NCI-H2196 (cell line): ENCODE data around the gene PUS1.
"Not testable (repeated sequence)": the region's sequence is repeated elsewhere in the genome, so short reads cannot be mapped to it uniquely, and the experiment has no call there.

Experiments used
- DNase-seq: peaks from one replicate; lab custom pipeline; 2025; ENCODE audit not compliant: unreplicated experiment; lab: John Stamatoyannopoulos, UW

The PUS1 gene

DNA sequence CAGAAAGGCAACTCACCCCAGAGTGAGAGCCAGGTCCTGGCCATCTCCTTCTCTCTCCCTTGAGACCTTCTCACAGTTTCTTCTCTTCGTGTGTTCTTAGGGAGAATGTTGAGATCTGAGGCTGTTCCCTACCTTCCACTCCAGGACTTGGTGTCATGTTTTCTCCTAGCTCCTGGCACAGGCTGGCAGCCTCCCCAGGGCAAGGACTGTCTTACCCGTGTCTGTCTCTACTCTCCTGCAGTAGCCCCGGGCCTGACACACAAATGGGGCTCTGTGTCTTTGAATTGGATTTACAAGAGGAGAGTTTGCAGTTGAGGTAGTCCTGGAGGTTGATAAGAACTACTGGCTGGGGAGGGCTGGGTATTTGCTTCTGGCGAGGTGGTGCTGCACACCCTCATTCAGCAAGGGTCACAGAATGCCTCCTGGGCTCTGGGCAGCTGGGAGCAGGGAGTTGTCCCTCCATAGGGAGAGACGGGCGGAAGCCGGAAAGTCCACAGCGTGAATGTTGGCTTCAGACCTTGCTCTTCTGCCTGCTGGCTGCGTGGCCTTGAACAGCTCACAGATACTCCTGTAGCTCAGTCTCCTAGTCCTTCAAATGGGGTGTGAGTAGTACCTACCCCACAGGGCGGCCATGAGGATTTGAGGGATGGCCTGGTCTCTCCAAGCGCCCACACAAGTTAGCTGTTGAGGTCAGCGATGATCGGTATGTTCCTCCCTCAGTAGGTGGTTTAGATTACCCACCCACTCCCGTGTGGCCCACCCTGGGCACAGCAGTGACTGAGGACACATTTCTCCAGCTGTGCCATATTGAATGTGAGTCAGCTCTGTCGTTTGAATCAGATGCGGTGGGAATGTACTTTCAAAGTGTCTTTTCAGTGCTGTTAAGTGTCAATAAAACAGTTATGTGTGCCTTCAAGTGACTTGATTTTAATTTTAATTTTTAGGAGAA, 30.8 kb downstream of the PUS1 start:
- DNase-seq, result no peak

DNA sequence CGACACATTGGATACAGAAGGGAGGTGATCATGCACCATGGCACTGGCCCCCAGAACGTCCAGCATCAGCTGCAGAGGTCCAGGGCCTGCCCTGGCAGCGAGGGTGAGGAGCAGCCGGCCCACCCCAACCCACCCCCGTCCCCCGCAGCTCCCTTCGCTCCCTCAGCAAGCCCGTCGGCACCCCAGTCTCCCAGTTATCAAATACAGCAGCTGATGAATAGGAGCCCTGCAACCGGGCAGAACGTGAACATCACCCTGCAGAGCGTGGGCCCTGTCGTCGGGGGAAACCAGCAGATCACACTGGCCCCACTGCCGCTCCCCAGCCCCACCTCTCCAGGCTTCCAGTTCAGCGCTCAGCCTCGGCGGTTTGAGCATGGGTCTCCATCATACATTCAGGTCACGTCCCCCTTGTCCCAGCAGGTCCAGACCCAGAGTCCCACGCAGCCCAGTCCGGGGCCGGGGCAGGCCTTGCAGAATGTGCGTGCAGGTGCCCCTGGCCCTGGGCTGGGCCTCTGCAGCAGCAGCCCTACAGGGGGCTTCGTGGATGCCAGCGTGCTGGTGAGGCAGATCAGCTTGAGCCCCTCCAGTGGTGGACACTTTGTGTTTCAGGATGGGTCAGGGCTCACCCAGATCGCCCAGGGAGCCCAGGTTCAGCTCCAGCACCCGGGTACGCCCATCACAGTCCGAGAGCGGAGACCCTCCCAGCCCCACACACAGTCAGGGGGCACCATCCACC, 31.7 kb downstream of the PUS1 start:
- not testable (repeated sequence) for DNase-seq

DNA sequence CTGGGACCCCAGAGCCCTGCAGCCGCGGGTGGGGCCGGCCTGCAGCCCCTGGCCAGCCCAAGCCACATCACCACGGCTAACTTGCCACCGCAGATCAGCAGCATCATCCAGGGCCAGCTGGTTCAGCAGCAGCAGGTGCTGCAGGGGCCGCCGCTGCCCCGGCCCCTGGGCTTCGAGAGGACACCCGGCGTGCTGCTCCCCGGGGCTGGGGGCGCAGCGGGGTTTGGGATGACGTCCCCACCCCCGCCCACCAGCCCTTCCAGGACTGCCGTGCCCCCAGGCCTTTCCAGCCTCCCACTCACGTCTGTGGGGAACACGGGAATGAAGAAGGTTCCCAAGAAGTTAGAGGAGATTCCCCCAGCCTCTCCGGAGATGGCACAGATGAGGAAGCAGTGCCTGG, 32.3 kb downstream of the PUS1 start:
- DNase-seq, result not testable (repeated sequence)

DNA sequence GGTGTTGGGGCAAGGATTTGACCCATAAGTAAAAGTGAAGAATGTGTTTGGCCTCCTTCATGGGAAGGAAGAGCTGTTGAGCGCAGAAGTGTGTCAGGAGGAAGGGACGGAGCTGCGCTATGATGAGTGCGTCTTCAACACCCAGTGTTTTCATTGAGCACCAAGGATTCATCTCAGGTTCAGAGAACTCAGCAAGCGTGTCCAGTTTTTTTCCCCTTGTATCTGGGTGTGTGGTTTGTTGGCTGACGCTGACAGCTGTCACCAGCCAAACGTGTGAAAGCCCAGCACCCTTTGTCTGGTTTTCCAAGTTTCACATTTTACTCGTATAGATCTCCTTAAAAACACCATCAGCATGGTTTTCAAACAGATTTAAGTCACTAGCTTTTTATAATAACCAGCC, 33.0 kb downstream of the PUS1 start:
- DNase-seq, result no peak

DNA sequence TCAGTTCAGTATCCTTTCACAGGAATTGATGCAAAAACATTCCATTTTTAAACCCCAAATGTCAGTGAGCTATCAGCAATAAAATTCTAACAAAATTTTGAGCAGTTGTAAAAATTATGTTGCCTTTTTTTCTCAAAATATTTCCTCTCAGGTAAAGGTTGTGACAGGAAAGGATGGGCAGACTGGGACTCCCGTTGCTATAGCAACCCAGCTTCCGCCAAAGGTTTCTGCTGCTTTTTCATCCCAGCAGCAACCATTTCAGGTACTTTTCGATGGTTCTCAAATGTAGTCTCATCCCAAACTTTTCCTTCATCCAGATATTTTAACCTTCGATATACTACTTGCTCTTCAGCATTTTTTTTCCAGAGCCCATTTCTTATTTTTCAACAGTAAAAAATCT, 34.3 kb downstream of the PUS1 start:
- DNase-seq, result no peak

DNA sequence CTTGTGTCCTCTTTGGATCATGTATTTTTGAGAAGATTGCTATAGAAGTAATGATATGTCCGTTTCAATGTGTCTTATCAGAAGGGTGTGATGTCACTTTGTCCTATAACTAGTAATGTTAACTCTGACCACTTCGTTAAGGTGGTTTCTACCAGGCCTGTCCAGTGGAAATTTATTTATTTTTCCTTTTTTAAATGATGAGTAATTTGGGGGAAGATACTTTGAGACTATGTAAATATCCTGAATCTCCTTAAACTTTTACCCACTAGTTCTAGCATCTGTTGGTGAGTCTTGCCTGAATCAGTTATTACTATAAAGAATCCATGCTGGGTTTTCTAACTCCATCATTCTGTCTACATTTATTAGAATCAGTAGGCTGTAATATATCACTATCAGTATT, 36.0 kb downstream of the PUS1 start:
- DNase-seq, result no peak

DNA sequence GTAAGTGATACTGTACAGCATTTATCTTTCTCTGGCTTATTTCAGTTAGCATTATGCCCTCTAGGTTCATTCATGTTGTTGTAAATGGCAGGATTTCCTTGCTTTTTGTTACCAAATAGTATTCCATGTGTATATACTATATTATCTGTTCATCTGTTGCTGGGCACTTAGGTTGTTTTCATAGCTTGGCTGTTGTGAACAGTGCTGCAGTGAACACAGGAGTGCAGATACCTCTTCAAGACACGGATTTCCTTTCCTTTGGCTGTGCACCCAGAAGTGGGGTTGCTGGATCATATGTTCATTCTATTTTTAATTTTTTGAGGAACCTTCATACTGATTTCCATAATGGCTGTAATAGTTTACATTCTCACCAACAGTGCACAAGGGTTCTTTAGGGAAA, 42.1 kb downstream of the PUS1 start:
- no peak for DNase-seq

DNA sequence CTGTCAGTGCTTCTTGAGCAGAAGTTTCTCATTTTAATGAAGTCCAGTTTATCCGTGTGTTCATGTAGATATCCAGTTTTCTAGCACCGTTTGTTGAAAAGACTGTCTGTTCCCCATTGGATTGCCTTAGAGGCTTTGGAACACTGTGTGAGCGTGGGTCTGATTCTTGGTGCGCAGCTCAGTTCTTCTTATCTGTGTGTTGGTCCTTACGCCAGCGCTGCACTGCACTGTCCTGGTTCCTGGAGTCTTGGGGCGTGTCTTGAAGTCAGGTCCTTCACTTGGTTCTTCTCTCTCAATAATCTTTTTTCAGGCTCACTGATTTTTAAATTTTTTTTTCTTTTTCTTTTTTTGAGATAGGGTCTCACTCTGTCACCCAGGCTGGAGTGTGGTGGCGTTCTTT, 46.2 kb downstream of the PUS1 start:
- no peak for DNase-seq

DNA sequence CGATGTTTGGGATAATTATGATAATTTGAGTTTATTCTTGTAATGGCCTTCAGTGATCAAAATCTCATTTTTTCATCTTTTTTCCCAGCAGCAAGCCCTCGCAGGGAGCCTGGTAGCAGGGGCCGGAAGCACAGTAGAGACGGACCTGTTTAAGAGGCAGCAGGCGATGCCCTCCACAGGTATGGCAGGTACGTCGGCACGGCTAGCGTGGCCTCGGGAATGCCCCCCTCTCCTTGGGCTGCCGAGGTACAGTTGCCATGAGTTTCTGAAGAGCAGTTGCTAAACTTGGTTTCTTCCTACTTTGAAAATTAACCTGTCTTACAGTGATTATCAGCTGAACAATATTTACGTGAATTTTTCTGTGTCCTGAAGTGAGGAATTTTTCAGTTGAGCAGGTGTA, 50.5 kb downstream of the PUS1 start:
- DNase-seq, result no peak

DNA sequence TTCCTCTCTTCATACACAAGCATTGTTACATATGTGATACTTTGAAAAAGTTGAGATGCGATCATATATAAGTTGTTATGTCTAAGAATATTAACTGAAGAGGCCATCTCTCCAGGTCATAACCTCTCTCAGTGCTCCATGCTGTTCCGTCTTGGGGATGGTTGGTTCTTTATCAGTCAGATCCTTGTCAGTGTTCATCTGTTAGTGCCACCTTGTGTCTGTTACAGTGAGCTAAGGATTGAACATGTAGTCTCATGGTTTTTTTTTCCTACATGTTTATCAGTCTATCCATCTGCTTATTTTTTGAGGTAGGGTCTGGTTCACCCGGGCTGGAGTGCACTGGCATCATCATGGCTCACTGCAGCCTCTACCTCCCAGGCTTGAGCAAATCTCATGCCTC, 51.2 kb downstream of the PUS1 start:
- no peak for DNase-seq

DNA sequence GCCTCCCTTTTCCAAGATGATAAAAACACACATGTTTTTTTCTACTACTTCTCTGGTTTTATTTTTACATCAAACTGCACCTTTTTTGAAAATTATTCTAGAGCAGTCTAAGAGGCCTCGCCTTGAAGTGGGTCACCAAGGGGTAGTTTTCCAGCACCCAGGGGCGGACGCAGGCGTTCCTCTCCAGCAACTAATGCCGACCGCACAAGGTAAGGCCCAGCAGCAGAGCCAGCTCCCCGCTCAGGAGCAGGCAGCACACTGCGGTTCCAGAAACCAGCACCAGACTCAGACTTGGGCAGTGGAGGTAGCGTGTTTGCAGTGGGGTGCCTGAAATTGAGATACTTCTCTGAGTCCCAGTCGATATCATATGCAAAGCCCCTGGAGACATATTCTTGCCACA, 52.3 kb downstream of the PUS1 start:
- no peak for DNase-seq

DNA sequence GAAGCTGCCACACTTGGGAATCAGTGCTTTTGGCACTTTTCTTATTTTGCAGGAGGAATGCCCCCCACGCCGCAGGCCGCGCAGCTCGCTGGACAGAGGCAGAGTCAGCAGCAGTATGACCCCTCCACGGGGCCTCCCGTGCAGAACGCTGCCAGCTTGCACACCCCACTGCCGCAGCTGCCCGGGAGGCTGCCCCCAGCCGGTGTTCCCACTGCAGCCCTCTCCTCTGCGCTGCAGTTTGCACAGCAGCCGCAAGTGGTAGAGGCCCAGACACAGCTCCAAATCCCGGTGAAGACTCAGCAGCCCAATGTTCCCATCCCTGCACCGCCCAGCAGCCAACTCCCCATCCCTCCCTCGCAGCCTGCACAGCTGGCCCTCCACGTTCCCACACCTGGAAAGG, 53.0 kb downstream of the PUS1 start:
- no peak for DNase-seq

DNA sequence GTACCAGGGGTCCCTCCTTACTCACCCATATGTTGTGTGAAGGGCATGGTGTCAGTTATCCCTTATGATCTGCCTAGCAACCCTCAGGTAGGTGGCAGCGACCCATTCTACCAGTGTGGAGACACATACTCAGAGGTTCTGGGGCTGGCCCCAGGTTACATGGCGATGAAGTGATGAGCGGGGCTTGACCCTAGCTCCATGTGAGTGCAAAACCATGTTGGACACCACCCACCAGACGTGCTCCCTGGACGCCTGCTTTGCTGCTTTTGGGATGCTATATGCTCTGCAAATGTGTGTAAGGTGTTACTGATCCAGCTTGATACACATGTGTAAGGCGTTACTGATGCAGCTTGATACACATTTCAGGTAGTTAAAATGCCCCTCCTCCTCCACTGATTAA, 54.0 kb downstream of the PUS1 start:
- no peak for DNase-seq

DNA sequence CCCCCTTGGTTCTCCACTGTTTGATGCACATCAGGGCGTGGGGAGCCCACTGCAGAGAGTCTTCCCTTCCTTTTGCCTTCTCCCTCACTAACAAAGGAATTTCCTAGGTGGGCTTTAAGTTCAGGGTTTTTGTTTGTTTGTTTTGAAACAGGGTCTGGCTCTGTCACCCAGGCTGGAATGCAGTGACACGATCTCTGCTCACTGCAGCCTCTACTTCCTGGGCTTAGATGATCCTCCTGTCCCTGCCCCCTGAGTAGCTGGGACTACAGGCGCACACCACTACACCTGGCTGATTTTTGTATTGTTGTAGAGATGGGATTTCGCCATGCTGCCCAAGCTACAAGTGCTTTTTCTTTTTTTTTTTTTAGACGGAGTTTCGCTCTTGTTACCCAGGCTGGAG, 54.5 kb downstream of the PUS1 start:
- no peak for DNase-seq

DNA sequence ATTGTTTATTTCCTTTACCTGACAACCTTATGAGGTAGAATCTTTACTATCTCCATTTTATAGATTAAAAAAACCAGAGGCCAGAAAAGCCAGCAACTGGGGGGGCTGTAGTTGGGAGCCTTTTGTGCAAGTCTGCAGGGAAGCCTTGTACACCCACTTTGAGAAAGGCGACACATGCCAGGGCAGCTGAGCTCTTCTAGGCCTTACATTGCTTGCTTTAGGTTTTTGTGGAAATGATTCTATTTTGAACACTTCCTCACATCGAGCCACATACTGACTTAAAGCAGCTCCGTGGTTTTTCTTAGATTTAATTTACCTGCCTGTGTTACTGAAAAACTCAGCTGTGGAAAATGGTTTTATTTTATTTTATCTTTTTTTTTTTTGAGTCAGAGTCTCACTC, 55.3 kb downstream of the PUS1 start:
- no peak for DNase-seq

DNA sequence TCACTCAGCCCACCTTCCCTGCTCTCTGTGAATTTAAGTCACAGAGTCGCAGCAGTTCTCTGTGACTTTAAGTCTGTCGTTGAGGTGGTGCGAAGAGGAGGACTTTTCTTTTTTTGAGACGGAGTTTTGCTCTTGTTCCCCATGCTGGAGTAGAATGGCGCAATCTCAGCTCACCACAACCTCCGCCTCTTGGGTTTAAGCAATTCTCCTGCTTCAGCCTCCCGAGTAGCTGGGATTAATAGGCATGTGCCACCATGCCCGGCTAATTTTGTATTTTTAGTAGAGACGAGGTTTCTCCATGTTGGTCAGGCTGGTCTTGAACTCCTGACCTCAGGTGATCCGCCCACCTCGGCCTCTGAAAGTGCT, 56.4 kb downstream of the PUS1 start:
- not testable (repeated sequence) for DNase-seq

DNA sequence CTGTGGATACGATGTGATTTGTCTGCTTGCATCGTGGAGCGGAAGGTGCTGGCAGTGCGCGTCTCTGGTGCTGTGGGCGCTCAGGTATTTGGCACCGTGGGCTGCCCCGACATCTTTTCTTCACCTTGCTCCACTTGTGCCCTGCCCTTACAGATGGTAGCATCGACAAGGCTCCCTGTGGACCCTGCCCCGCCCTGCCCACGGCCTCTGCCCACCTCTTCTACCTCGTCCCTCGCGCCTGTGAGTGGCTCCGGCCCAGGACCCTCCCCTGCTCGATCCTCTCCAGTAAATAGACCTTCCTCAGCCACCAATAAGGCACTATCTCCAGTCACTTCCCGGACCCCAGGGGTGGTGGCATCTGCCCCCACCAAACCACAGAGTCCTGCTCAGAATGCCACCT, 57.3 kb downstream of the PUS1 start:
- no peak for DNase-seq

DNA sequence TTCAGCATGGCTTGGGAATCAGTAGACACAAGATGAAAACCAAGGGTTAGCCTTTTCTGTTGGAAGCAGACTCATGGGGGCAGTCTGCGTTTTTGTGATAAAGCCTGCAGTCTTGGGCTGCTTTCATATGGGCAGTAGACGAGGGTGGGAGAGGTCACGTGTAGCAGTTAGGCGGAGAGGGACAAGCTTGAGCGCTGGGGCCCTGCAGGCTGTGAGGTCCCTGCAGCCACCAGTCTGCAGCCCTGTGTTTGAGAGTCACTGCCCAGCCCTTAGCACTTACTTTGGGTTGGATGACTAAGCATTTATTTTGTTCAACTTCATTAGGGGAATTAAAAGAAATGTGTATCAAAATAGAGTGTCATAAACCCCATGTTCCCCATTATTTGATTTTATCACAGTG, 57.8 kb downstream of the PUS1 start:
- DNase-seq, result no peak

DNA sequence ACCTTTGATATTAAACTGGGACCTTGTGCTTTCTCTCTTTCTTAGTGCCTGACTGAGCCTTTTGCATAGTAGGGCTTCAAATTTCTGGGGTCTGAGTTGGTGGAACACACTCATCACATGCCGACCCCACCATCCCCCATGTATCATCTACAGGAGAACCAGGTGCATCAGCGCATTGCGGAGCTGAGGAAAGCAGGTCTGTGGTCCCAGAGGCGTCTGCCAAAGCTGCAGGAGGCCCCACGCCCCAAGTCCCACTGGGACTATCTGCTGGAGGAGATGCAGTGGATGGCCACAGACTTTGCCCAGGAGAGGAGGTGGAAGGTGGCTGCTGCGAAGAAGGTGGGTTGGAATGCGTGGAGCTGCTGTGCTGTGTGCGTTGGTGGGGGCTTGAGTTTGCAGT, 58.5 kb downstream of the PUS1 start:
- DNase-seq, result no peak

DNA sequence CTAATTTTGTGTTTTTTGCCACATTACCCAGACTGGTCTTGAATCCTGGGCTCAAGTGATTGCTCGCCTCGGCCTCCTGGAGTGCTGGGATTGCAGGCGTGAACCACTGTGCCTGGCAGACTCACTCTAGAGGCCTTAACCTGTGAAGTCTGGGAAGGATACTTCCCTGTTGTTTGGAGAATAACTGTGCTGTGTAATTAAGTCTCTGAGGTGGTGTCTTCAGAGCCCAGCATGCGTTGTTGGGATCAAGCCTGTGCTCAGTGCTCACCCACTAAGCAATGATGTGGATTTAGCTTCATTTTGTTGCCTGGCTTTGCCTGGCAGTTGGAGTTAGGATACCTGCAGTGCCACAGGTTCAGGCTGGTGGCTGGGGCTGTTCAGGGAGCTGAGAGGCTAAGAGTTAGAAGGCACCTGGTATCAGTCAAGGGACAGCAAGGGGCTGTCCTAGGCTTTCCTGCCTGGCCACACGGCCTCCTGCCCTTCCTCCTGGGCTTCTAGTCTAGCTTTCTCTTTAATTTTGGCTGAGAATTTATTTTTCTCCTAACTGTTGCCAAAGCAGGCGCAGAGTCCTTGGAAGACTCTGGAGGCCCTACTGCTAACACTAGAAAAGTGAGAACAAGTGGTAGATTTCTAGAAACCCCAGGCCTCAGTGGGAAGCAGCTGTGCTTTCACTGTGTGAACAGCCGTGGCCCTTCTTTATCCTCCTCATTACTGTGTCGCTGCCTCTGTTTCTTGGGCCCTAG, 59.1 kb downstream of the PUS1 start:
- no peak for DNase-seq

DNA sequence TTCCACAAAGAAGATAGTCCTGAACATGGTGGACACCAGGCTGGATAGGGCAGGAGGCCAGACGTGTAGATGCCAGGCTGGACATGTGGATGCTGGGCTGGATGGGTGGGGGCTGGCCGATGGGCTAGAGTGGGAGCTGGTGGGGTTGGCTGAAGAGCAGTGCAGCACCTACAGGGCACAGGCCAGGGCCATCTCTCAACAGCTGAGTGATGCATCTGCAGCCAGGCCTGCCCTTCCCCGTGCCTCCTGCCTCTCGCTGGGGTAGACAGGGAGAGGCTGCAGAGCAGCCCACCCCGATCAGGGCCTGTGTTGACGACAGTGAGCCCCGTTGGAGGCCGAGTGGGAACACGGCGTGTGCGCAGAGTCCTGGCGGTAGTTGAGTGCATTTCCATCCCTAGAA, 59.9 kb downstream of the PUS1 start:
- no peak for DNase-seq
